Right lobe of liver (tissue), 4 donors: ENCODE results near the gene FAM83F.

Experiments
- POLR2A ChIP-seq: fragments of 450-650 bp; IDR thresholded peaks from one replicate; pipeline ENCODE4 v1.6.1; 2017; ENCODE audit warnings: antibody characterized with exemption, mild to moderate bottlenecking
- TF ChIP-seq, protein P1 (sequence below), 4 donors: fragments of 200-600 bp in 3 of 4; fragments of 450-650 bp in 1 of 4; IDR thresholded peaks; one replicate each; pipeline versions ENCODE4 v1.5.1 to v1.8.0; 2016 to 2022; ENCODE audit warnings: antibody characterized with exemption in 4 of 4, mild to moderate bottlenecking in 2 of 4
- donor health status: DM: no; HTN: no; CAD: no.
- donor health status: DM: no; HTN: no; CAD: no.
- donor health status: DM: no; HTN: yes; CAD: no.

DNA sequence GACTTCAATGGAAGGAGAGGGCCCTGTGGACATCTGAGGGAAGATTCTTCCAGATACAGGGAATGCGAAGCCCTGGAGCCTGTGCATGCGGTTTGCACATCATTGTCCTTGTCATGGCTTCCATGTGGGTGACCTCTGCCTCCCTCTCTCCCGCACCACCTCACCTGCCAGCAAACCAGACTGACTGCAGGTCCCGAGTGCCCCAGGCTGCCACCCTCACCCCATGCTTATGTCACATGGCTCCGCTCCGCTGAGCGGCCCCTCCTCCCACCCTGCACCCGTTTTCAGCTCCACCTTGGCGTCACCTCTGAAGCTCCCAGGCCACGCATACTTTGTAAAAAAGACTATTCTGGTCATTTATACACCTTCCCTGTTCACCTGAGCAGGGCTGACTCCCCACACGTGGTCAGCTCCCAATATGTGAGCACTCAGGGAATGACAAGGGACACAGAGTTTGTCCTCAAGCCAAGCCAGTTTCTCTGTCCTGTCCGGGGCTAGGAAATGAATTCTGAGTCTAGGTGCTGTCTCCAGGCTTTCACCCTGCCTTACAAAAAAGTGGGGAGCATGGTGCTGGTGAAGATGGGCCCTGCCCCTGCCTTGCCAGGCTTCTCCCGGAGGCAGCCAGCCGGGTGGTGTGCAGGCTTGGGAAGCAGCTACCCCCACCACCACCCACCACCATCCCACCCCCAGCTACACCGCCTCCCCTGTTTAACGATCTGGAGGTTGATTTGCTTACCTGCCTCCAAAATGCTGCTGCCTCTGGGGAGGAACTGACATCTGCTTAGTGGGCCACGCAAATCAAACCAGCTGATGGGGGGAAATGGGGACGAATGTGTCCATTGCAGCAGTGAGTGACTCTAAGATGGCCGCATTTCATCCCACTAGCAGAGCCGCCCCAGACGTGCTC lies 32.7 kb downstream of the FAM83F start:
- TF ChIP-seq, protein P1, sequence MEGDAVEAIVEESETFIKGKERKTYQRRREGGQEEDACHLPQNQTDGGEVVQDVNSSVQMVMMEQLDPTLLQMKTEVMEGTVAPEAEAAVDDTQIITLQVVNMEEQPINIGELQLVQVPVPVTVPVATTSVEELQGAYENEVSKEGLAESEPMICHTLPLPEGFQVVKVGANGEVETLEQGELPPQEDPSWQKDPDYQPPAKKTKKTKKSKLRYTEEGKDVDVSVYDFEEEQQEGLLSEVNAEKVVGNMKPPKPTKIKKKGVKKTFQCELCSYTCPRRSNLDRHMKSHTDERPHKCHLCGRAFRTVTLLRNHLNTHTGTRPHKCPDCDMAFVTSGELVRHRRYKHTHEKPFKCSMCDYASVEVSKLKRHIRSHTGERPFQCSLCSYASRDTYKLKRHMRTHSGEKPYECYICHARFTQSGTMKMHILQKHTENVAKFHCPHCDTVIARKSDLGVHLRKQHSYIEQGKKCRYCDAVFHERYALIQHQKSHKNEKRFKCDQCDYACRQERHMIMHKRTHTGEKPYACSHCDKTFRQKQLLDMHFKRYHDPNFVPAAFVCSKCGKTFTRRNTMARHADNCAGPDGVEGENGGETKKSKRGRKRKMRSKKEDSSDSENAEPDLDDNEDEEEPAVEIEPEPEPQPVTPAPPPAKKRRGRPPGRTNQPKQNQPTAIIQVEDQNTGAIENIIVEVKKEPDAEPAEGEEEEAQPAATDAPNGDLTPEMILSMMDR (IDR thresholded peaks at IDR 0.05), result no peak
- no peak for TF ChIP-seq POLR2A
